ENCODE measurements around the gene SDR9C7.
"Not testable (repeated sequence)": the region's sequence is repeated elsewhere in the genome, so short reads cannot be mapped to it uniquely, and the experiment has no call there.

DNA sequence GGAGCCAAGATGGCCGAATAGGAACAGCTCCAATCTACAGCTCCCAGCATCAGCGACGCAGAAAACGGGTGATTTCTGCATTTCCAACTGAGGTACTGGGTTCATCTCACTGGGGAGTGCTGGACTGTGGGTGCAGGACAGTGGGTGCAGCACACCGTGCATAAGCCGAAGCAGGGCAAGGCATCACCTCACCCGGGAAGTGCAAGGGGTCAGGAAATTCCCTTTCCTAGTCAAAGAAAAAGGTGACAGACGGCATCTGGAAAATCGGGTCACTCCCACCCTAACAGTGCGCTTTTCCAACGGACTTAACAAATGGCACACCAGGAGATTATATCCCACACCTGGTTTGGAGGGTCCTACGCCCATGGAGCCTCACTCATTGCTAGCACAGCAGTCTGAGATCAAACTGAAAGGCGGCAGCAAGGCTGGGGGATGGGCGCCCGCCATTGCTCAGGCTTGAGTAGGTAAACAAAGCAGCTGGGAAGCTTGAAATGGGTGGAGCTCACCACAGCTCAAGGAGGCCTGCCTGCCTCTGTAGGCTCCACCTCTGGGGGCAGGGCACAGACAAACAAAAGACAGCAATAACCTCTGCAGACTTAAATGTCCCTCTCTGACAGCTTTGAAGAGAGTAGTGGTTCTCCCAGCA lies 31.9 kb upstream of the SDR9C7 start:
- TF ChIP-seq POLR2A, POLR2AphosphoS5 (IDR thresholded peaks at IDR 0.05): not testable (repeated sequence)
- TF ChIP-seq, protein P1, sequence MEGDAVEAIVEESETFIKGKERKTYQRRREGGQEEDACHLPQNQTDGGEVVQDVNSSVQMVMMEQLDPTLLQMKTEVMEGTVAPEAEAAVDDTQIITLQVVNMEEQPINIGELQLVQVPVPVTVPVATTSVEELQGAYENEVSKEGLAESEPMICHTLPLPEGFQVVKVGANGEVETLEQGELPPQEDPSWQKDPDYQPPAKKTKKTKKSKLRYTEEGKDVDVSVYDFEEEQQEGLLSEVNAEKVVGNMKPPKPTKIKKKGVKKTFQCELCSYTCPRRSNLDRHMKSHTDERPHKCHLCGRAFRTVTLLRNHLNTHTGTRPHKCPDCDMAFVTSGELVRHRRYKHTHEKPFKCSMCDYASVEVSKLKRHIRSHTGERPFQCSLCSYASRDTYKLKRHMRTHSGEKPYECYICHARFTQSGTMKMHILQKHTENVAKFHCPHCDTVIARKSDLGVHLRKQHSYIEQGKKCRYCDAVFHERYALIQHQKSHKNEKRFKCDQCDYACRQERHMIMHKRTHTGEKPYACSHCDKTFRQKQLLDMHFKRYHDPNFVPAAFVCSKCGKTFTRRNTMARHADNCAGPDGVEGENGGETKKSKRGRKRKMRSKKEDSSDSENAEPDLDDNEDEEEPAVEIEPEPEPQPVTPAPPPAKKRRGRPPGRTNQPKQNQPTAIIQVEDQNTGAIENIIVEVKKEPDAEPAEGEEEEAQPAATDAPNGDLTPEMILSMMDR (IDR thresholded peaks at IDR 0.05): not testable (repeated sequence)

Measured in gastroesophageal sphincter (tissue), 3 donors.